Suppressor macrophage (primary cell): ENCODE measurements around the gene C16orf95.
"Not testable (repeated sequence)": the region's sequence is repeated elsewhere in the genome, so short reads cannot be mapped to it uniquely, and the experiment has no call there.

ENCODE experiments used
- DNase-seq, 4 experiments: peaks; one replicate each; pipeline ENCODE4 v3.0.0-alpha.2; 2020 to 2022
- total RNA-seq, 17 experiments: gene quantifications; one replicate each; lab custom pipeline; 2026; ENCODE audit warnings: mixed read lengths in 6 of 17, inconsistent platforms in 3 of 17; lab: John Stamatoyannopoulos, UW

The C16orf95 gene, protein sequence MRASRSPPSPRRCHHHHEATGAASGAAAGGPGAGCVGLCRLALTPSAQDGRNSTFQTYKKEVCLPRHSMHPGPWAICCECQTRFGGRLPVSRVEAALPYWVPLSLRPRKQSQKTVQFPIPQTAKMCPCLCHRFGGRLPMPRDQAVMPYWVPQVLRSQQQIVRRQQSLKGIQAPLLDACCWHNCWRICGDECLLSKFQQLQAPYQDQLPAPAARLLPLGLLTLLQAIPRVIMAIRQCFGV
- 0 to 2.5 (median 0.20) reads per million in 17 experiments for total RNA-seq

DNA sequence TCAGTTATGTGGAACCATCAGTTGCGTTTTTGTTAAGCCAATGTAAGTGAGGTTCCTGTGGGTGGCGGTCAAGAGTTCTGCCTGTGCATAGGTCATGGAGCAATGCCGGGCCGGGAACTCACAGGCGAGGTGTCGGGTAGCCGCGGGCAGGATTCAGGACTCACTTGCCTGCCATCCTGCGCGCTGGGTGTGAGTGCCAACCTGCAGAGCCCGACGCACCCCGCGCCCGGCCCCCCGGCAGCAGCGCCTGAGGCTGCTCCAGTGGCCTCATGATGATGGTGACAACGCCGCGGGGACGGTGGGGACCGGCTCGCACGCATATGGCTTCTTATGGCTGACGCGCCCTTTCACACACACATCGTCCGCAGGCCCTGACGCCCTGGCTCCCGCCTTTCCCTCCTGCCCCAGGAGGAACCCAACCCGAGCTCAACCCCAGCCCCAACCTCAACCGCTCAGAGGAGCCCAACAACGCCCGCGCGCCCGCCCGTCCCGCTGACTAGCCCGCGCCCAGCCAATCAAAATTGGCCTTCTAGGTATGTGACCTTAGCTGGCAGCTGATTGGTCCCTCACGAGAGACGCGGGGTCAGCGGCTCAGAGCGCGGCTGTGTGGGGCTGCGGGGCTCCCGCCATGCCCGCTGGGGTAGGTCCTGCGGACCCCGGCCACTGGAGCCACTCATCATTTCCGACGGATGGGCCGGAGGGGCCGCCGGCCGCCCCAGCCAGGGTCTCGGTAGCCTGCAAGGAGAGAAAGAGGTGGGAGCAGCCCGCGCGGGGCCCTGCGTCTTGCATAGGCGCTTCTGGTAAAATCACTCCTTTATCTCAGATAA is at the start of gene C16orf95:
Gene C16orf95, minus strand, starts transcription at position 470 of the 827 bp plus-strand sequence. Its CDS starts 150 bp downstream, at position 320.
- peak; percentile 97 to 98 (median 97) for DNase-seq

DNA sequence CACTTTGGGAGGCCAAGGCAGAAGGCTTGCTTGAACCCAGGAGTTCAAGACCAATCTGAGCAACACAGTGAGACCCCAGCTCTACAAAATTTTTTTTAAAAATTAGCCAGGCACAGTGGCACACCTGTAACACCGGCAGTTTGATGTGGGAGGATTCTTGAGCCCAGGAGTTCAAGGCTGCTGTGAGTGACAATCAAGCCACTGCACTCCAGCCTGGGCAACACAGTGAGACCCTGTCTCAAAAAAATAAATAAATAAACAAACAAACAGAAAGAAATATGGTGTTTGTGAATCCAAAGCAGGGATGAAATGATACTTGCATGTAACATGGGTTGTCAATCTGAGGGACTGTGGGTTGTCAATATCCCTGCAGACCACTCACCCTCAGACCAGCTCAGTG is 49.7 kb upstream of the C16orf95 start:
- DNase-seq: no peak

DNA sequence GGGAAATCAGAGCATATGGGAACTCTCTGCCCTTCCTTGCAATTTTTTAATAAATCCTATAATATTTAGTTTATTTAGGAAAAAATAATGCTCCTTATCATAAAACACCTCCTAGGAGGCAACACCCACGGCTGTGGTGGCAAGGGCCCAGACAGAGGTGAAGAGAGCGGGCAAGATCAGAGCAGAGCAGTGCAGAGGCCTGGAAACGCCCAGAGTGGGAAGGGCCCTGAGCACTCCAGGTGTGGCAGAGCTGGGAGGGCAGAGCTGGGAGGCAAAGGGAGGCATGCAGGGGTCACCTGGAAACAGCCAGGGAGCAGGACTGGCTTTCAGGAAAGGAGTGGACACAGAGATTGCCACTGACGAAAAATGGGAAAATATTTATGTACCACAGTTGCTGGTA is 49.1 kb upstream of the C16orf95 start:
- no peak for DNase-seq

DNA sequence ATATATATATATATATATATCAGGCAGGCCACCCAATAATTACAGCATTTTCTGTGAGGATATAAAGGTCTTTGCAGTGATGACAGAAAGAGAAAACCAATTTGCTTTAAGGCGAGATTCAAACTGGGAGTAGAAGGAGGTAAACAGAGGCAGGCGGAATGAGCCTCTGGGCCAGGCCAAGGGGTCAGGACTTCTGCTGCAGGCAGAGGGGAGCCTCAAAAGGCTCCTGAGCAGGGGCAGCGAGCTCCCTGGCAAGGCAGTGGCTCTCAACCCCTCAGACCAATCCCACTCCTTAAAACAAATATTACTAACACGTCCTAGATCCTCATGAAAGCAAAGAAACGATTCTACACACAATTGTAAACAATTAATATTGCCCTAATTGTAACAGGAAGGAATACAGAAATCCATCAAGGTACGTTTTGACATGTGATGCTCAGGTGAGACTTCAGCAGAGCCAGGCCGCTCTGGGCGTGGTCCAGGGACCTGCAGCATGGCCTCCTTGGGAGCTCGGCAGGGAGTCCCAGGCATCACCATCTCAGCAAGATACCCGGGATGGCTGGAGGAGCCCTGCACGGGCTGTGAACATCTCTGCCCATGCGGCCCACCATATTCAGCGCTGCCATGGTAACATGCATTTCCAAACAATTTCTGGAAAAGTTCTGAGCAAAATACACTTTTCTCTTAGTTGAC is 48.0 kb upstream of the C16orf95 start:
- no peak for DNase-seq

DNA sequence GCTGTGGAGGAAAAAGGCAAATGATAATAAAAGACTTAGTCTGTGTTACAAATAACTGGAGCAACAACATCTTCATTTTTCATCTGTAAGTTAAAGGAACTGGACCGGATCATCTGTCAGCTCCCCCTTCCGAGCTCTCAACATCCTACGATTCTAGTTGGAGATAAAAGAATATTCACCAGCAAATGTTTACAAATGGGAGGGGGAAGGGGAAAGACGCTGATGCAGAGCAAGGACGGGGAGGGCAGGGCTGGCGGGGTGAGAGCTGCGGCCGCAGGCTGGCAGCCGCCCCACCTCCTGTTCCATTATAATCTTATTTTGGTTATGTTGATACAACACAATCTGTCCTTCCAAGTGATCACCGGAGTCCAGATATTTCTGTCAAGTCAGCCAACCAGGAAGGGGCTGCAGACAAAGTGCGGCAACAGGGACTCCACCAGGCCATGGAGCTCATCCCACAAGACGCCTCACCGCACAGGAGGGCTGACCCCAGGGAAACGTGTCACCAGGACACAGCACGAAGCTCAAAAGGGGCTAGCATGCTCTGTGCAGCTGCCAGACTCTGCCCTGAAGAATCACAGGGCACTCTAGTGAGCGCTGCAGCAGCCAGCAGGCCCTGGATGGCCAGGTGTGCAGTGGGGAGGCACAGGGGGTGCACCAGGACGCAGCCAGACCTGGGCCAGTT is 46.7 kb upstream of the C16orf95 start:
- DNase-seq: no peak

DNA sequence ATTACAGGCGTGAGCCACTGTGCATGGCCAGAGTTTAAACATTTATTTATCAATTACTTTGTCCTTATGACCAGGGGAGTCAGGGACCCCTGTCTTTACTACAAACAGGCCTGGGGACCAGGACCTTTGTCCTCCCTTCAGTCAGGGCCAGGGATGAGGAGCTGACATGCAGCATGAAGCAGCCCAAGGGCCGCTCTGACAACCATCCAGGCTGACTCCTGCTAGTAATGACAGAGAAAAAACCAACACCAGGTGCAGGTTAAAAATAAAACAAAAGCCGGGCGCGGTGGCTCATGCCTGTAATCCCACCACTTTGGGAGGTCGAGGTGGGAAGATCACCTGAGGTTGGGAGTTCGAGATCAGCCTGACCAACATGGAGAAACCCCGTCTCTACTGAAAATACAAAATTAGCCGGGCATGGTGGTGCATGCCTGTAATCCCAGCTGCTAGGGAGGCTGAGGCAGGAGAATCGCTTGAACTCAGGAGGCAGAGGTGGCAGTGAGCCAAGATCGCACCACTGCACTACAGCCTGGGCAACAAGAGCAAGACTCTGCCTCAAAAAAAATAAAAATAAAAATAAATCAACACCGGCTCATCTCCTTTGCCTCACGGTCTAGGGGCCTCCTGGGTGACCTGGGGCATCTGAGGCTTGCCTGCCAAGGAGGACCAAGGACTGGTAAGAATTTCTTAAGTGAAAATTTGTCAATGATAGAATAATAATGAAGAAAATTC is 45.8 kb upstream of the C16orf95 start:
- not testable (repeated sequence) for DNase-seq

DNA sequence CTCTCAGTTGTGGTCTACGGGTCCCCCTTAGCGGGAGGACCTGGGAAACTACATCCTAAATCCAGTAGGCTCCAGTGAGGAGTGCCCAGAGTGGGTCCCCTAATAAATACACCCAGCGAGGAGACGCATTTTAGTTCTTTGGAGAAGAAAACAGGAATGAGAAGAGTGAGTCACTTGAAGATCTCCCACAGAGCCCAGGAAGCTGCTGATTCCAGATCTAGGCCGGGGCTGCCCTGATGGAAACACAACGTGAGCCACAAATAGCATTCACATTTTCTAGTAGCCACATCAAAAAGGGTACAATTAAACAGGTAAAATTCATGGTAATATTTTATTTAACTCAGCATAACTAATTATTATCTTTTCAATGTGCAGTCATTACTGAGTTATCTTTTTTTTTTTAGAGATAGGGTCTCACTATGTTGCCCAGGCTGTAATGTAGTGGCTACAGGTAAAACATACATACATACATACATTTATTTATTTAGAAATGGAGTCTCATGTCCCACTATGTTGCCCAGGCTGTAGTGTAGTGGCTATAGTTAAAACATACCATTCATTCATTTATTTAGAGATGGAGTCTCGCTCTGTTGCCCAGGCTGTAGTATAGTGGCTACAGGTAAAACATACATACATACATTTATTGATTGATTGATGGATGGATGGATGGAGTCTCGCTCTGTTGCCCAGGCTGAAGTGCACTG is 44.9 kb upstream of the C16orf95 start:
- DNase-seq: no peak

DNA sequence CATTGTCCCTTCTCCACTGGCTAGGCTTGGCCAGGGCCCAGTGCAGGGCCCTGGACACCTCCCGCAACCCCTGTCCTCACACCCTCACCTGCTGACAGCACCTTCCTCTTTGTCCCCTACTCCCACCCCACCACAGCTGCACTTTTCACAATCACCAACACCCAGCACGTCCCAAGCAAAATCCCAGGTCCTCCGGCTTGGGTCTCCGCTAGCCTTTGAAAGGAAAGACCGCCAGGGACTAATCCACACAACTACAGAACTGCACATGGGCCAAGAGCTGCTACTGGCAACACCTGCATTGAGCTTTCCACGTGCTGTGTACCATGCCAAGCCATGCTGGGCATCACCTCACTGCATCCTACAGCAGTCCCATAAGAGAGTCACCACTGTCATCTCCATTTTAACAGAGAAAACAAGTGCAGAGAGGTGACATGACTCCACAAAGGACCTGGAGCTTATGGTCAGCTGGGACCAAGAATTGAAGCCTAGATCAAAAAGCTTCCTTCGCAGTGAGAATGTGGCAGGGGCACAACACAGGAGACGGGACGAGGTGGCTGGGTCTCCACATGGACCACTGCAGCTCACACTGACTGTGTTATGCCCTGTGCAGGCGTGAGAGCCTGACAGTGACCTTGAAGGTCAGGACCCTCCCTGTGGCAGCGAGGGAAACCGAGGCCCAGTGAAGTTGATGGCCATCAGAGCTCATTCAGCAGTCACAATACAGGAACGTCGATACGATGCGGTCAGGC is 43.8 kb upstream of the C16orf95 start:
- no peak for DNase-seq

DNA sequence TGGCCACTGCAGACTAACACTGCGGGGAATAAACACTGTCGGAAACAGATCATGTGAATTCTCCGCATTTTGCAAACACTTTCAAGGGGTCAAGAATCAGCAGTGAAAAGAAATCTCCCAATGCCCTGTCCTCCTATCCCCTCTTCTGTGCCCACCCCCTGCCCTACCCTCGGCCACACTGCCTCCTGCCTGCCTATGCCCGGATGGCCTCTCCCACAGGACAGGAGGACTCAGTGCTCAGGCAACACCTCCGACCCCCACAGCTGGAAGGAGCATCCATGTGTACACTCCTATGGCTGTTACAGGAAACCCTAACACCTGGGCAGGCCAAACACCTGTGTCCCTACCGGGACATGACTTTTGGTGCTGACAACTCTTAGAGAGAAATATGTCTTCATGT is 41.9 kb upstream of the C16orf95 start:
- DNase-seq: no peak

DNA sequence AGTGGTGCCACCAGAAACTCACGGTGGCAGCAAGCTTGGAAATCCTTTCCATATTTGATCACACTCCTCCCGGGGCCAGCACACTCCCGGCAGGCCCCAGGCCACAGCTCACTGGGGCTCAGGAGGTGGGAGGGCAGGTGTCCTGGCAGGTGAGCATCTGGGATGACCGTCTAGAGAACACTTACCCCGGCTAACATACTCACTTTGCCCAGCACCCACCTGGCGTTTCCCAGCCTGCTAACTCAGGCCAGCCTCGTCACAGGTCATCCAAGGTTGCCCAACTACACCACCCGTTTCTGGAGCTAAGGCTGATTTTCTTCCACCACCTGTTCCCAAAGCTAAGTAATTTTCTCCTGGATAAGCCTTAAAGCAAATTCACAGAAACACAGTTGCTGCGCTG is 41.5 kb upstream of the C16orf95 start:
- DNase-seq: no peak

DNA sequence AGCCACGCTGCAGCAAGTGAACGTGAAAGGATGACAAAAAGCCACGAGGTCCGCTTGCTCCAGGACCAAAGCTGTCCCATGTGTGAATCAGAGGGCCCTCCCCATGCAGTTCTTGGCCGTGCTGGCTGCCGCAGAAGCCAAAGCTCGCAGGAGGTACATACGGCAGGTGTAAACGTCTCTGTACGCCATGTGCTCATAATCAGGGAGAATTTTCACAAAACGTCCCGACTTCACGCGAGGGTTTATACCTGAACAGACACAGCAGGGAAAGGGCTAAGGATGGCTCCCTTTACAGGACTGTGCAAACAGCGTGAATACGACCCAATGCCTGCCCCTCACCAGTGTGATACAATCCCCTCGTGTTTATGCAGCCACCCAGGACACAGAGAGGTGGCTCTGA is 41.1 kb upstream of the C16orf95 start:
- DNase-seq: no peak

DNA sequence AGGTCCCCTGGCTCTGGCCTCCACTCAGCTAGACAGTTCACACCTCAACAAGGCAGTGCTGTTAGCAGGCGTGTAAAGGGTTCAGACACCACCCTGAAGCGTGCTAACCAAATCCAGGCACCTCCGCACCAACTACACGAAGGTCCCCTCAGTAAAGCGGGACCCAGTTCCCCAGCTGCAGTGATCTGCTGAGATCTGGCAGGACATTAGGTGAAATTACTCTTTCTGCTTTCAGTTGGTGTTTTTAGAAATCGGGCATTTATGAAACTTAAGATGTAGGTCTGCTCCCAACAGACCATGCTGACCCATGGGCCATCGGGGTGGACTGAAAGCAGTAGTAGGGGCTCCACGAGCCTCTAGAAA is 39.3 kb upstream of the C16orf95 start:
- DNase-seq: no peak

DNA sequence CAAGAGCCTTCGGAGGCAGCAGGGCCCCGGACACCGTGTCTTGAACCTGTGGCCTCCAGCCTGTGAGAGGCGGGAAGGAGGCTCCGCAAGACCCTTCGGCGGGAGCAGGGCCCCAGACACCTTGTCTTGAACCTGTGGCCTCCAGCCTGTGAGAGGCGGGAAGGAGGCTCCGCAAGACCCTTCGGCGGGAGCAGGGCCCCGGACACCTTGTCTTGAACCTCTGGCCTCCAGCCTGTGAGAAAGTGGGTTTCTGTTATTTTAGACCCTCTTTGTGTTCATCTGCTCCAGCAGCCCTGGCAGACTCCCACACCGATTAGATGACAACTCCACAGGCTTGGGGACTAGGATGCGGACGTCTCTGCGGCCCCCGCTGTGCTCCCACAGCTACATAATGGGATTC is 36.4 kb upstream of the C16orf95 start:
- DNase-seq: no peak

DNA sequence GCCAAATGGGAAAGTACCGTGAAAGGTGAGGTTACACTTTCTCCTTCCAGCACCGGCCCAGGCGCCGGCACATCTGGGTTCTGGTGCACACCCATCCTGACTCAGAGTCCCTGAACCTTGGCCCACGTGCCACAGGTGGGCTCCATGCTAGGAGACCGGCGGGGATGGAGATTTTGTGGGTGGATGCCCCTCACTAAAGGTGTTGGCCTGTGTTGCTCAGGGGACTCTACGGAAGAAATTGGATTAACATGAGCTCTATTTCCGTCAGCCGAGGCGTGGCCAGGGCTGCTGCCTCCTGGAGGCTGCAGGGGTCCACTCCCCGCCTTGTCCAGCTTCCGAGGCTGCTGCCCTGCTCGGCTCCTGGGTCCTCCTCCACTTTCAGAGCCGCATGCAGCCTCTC is 35.6 kb upstream of the C16orf95 start:
- no peak for DNase-seq

DNA sequence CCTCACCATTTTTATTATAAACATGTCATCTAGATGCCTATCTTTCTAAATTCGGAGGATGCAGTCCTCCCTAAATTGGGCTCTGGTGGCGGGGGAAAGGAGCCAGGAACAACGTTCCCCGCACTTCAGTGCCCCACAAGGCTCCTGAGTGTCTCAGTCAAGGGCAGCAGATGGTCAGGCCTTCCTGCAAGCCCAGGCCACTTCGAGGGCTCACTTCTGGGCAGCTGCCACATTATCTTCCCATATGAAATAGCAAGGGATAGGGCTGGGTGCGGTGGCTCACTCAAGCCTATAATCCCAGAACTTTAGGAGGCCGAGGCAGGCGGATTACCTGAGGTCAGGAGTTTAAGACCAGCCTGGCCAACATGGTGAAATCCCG is 34.1 kb upstream of the C16orf95 start:
- no peak for DNase-seq

DNA sequence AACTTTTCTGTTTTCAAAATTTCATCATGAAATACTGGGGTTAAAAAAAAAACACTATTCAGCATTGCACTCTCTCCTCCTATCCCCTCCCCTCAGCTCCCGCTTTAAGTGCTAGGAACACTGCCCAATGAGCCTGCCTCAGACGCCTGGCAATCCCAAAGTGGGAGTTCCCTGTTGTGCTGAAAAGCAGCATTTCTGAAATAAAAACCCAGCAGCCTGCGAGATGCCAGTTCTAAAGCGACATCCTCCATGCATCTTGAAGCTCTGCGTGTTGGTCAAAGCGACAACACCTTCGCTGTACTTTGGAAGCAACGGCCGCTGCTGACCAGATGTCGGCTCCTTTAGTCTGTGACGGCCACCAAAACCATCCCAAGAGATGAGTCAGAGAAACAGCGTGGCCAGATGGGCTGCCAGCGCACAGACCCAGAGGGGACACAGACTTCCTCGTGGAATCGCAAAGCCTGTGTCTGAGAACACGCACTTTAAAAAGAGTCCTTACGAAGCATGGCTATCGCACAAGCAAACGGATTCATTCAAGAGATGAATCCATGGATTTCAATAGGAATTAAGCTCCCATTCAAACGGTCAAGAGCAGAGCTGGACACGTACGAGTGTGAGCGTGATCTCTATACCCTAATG is 33.6 kb upstream of the C16orf95 start:
- no peak for DNase-seq

DNA sequence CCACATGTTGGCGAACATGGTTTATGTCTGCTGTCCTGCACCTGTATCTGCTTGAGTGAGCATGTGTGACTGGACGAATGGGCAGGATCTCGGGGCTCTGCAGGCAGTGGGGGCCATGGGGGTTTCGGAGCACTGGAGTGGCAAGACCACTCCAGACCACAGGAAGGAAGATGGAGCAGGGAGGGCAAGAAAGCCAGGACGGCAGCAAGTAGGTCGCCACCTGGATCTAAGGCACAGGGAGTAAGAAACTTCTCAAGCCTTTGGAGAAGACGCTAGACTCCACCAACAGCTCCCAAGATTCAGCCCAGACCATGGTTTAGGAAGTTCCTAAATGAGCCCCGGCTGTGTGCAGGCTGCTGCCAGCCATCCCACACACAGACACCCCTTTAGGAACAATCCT is 32.8 kb upstream of the C16orf95 start:
- DNase-seq: no peak

DNA sequence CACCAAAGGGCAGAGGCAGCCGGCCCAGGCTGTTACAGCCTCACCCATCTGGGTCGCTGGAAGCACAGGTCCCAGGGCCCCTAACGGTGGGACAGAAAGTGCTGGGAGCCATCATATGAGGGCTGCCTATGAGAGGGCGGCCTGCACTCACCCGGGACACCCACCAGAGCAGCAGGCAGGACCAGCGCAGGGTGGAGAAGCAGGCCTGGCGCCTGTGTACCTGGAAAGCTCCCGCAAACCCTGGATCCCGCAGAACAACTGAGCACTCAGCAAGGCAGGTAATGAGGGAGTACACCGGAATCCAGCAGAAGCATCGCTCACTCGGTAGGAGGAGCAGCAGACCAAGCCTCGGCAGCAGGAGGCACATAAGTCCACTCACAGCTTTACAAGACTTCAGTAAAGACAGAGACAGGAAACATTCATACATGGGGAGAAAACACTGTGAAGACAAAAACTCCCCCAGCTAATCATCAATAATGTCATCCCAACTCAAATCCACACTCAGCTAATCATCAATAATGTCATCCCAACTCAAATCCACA is 31.5 kb upstream of the C16orf95 start:
- DNase-seq: no peak

DNA sequence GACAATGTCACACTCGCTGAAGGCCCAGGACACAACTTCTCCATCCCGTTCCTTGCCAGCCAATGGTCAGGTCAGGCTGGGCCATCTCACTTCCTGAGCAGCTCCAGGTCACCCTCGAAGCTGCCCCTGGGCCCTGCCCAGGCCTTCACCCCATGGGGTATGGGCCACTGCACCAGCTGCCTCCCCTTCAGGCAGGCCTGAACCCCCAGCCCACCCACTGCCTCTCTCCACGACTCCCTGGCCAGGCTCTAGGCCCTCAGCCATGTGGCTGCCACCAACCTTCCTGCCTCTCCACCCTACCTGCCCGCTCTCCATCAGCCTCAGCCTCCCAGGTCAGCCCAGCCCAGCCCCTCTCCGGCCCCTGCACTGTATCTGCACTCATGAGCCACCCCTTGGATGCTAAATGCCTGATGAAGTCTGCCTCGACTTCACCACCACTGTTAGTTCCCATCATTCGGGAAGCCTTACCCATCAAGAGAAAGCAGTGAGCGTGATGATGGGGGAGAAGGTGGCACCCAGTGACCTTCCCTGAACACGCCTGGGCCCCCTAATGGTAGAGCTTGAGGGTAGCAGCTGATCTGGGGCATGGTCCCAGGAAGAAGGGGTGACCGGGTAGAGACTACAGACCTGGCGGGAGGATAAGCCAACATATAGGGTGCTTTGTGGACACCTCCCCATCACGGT is 30.9 kb upstream of the C16orf95 start:
- DNase-seq: no peak
